HG03097 (cell line): ENCODE measurements around the gene PARD3.

ENCODE experiments used
- ATAC-seq: cut with Tn5 transposase; IDR thresholded peaks from one replicate; pipeline ENCODE4 v1.9.1; 2021; ENCODE audit not compliant: unreplicated experiment, low FRiP score

The PARD3 gene

DNA sequence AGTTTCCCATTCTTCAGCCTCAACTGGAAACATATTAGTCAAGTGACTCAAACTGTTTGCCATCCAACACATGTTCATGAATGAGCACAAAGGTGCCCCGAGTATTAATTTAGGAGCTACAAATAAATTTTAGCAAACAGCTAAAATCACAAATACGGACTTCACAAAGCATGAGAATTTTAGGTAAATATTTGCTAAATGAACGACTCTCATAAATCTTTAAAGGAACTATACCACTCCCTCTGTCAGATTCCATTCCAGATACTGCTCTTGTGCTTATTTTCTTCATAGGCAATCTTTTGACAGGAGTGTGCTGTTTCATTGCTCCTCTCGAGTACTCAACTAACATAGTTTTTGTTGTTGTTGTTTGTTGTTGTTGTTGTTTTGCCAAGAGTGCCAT, 330.9 kb downstream of the PARD3 start:
- ATAC-seq = no peak

DNA sequence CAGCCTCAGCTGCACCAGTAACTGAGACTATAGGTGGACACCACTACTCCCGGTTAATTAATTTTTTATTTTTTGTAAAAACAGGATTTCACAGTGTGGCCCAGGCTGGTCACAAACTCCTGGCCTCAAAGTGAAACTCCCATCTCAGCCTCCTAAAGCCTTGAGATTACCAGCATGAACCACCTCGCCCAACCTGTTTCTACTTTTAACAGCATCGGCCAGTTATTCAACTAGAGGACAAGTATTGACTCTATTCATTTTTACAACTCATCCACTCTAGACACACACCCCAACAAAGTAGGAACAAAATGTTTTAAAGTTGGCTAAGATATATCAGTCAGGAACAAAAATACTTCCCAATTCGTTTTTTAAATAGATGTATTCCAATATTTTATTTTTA, 334.8 kb downstream of the PARD3 start:
- ATAC-seq = no peak

DNA sequence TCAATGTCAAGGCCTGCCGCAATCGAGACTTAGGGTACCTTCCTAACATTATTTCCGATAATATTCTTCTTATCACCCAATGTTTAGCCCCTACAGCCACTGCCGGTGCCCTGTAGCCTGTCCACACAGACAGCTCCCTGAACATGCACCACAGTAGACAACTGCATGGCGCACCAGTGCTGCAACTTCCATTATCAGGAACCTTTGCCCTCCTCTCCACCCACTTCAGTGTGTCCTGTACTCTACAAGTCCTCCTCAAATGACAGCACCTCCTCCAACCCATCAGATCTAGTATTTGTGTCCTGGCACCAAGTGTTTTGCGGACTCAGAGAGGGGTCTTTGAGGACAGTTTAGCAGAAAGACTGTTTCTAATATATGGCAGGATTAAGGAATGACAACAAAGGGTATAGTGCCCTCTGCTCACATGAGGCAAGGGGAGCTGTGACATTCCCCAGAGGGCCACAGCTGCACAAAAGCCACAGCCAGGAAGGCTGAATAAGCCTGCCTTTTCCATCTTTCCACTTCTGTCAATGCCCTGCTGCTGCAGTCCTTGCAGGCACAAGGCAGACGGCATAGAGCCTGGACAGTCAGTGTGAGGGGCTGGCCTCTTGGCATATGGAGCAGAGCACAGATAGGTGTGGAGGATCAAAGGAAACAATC, 335.4 kb downstream of the PARD3 start:
- ATAC-seq = no peak

DNA sequence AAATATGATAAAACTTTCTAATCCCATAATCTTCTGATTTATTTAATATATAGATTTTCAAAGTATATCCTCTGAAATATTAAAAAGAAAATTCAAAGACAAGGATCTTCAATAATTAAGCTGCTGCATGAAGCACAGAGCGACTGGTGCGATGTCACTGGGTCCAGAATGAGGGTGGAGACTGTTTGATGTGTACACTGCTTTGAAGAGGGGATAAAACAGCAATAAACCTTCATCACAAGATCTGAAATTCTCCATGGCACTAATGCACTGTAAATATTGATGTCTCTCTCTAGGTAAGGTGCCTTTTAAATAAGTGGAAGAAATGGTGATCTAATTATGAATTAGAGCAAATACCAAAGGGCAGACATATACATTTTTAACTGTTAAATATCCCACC, 337.8 kb downstream of the PARD3 start:
- ATAC-seq = no peak

DNA sequence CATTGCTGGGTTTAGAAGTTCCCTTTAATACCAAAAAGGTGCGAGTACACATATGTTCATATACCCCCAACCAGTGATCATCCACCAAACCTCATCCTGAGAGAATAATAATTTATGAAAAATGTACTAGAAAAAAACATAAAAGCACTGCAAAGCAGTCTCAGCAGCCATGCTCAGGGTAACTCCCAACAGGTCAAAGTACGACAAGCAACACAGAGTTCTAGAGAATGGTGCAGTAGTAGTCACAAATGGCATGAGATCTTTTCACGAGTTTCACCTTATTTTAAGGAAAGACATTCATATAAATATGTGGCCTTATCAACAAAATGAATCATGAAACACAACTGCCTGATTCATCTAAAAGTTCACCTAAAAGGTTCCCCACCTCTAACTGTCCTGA, 338.5 kb downstream of the PARD3 start:
- no peak for ATAC-seq

DNA sequence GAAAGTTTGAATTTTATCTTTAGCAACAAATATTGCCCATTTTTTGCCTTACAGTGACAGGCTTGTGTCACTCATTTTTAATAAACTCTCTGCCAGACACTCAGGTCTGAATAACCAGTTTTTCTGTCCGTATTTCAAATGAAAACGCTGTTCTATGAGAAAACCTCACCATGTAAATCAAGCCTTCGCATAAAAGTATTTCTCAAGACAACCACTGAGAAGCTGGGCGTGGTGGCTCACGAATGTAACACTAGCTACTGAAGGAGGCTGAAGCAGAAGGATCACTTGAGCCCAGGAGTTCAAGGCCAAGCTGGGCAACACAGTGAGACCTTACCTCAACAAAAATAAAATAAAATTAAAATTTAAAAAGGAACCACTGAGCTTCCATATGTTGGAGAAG, 339.3 kb downstream of the PARD3 start:
- ATAC-seq = no peak

DNA sequence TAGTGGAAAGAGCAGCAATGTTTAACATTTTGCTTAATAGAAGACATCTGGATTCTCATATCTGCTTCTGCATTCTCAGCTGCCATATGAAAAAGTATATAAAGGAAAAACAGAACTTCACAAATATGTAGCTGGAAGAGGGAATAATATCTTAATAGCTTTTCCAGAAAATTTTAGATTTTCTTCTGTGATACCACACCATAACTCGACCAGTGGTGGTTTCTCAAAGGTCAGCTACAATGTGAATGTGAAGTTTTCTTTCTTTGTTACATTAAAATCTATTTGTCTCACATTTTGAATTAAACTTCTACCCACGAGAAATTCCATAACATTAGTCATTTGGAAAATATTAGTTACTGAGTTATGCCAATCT, 339.8 kb downstream of the PARD3 start:
- ATAC-seq = no peak

DNA sequence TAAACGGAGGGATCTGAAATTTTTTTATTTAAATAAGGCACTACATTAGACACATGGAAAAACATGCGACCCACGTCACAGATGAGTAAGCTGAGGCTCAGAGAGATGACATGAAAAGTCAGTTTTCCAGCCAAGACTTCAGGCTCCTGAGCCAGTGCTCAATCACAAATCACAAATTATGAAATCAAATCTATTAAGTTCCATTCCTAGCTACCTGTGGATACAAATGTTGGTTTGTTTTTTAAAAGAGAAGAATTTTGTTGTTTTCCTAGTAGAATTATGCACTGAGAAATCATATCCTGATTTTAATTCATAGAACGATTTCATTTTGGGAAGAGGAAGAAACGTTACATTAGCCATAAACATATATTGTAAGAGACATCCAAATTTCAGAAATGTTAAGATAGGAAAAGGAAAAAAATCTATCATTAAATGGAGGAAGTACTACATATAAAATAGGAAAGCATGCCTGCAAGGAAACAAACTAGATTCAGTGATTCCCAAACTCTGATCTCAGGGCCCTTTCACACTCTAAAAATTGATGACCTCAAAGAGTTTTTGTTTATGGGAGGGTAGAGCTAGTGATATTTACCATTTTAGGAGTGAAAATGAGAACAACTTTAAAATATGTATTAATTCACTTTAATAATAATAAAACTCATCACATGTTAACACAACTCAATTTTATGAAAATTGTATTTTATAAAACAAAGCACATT, 340.4 kb downstream of the PARD3 start:
- ATAC-seq = no peak

DNA sequence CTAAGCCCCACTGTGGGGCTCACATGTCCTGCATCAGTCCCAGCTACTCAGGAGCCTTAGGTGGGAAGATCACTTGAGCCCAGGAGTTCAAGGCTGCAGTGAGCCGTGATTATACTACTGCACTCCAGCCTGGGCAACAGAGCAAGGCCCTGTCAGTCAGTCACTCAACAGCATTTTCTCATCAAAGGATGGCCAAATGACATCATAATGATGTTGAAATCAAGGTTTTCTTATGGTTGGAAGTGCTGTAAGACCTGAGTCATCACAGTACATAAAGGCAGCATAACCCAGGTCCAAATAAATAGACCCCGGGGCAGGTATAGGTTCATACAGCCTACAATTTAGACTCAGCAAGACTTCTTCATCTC, 341.1 kb downstream of the PARD3 start:
- no peak for ATAC-seq

DNA sequence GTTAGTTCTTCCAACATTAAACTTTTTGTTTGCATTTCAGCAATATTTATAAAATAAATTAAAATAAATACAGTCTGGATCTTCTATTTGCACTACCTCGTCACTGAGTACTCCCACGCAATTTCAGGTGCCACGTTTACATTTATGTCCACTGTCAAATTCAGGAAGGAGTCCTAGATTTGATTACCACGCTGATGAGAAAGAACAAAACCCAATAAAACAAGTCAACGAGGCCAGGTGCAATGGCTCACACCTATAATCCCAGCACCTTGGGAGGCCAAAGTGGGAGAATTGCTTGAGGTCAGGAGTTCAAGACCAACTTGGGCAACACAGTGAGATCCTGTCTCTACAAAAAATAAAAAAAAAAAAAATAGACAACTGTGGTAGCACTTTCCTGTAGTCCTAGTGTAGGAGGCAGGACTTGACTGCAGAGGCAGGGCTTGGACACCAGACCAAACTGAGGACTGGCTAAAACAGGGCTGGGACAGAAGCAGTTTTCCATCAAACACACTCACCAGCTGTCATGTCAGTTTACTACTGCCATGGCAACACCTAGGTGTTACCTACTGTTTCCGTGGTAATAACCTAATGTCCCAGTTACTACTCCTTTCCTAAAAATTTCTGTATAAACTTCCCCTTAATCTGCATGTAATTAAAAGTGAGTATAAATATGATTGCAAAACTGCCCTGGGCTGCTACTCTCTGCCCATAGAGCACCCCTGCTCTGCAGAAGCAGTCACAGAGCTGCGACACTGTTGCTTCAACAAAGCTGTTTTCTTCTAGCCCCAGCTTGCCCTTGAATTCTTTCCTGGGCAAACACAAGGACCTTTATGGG, 341.7 kb downstream of the PARD3 start:
- no peak for ATAC-seq

DNA sequence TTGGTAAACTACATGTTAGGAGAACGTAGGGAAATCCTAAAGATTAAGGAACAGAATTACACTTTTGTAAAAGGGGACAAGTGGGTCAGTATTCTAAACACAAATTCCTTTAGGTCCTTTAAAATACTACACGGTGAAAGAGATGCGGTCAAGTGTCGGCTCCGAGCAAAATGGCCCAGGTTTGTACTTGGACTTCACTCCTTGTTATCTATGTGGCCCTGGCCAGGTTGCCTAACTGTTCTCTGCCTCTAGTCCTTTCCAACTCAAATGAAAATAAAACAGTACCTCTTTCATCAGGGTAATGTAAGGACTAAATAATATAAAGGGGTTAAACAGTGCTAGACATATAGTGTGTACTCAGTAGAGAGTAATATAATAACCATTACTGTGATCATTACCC, 344.8 kb downstream of the PARD3 start:
- ATAC-seq = no peak

DNA sequence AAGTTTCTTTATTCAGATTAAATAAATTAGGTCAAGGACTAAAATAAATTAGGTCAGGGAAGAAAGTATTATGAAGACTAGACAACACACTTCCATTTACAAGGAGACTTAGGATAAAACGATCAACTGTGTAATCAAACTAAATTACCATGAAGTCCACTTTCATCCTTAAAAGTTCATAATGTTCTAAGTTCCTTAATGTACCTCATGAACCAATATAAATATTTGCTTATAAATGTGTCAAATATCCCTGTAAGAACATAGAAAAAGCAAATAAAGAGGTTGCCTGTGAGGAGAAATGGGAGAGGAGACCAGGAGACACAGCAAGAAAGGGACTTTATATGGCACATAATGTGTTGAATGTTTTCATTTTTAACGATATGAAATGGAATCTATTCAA, 345.6 kb downstream of the PARD3 start:
- ATAC-seq = no peak

DNA sequence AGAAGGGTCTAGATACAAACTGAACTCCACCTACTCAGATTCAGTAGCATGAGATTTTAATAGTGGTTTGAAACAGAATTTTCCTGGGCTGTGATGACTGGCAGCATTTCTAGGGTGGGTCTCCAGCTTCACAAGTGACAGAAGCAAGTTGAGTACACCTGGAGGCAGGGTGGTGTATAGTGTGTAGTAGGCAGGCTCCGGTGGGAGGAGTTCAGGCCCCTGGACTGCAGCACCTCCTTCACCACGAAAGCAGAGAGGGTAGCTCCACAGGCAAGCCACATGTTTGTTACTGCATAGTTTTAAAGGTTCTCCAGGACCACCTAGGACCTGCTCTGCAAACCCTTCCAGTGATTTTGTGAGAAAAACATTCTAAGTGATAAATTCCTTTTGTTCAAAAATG, 347.2 kb downstream of the PARD3 start:
- no peak for ATAC-seq

DNA sequence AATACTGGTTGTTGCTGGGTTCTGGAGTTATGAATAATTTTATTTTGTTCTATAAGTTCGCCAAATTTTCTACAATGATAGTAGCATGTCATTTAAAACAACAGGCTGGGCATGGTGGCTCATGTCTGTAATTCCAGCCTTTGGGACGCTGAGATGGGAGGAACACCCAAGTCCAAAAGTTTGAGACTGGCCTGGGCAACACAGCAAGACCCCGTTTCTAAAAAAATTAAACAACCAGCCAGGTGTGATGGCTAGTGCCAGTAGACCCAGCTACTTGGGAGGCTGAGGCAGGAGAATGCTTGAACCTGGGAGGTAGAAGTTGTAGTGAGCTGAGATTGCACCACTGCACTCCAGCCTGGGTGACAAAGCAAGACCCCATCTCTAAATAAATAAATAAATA, 347.7 kb downstream of the PARD3 start:
- ATAC-seq = no peak

DNA sequence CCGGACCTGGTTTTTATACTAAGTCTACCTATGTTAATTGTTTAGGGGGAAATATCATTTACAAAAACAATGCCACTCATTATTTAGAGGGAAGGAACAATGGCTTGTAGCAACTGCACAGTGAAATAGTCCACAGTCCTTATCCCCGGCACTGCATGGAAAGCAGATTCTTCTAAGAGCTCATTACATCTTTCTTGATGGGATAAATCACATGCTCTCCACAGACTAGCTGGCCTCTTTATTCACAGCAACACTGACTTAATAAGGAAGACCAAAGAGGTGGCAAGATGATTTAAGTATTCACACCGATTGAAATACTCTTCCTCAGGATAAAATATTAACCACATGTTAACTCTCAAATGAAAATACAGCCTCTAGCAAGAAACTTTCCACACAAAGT, 349.4 kb downstream of the PARD3 start:
- ATAC-seq = no peak

DNA sequence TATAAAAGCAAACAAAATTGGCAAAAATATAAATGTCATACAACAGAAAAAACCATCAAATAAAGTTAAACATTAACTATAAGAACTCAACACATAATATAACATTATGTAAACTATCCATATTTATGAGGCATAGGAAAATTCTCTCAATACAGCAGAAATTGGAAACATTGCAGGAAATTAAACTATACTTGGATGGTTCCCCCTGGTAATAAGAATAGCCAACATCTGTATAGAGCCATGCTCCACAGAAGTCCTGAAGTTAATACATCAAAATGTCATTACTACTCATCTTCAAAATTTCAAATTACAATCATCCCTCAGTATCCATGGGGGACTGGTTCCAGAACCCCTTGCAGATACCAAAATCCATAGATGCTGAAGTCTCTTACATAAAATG, 350.5 kb downstream of the PARD3 start:
- ATAC-seq = no peak

DNA sequence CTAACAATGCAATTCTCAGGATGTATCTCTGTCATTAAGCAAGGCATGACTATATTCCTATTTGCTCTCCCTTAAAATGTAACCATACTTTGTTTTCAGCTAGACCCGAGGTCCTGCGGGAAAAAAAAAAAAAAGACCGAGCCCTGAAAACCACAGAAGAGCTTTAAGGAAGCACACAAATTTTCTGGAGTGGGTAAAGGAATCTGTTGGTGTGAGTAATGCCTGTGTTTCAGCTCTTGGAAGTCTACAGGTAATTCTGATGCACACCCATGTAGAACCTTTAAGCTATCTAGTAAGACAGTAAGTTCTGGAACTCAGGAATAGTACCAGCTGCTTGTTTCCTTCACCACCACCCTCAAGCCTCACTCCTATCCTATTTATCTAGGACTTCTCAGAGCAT, 351.1 kb downstream of the PARD3 start:
- ATAC-seq = no peak

DNA sequence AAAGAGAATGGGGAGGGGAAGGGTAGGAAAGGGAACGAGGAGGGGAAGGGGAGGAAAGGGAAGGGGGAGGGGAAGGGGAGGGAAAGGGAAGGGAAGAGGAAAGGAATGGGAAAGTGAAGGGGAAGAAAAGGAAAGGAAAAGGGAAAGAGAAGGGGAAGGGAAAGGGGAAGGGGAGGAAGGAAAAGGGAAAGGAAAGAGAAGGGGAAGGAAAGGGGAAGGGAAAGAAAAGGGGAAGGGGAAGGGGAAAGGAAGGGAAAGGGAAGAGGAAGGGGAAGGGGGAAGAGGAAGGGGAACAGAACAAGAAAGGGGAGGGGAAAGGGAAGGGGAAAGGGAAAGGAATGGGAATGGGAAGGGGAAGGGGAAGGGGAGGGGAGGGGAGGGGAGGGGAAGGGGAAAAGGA, 352.1 kb downstream of the PARD3 start:
- no peak for ATAC-seq

DNA sequence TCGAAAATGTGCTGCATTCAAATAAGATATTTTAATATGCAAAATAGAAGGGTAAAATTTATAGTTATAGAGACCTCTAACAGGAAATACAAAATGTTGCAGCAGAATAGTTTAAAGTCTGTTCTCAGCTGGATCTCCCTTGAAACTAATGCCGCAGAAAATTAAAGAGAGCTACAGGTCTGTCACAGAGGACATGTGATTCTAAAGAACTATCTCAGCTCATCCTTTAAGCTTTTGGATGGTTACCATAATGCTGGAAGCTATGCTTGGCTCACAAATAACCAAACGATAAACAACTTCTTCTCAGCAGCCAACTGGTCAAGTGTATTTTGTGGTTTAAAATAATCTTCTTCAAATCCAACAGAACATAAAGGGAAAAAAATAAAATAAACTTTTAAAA, 353.0 kb downstream of the PARD3 start:
- ATAC-seq = no peak

DNA sequence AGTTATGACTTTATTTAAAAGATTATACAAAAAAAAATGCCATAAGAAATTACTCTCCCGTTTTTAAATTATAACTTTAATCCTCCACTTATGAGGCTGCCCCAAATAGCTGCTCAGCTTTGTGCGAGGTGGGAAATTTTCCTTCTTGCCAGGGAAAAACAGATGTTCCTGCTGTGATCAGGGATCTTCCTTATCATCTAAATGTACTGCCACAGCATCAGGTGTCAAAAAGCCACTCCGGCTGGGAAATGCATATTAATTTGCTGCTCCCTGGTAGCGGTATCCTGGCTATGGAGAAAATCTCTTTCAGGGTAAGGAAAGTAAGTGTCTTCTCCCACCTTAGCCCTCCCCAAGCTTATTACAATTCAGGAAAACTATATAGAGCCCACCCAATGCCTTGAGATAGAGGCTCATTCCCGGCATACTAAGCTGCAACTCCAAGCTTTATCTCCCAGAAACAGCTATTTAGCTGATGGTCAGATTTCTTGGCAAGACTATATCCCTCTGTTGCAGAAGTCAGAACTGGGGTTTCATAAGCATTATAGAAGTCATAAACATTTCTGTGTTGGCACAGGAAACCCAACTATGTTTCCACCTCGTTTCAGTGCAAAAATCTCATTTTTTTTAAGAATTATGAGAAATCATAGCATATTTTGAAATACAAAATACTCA, 360.4 kb downstream of the PARD3 start:
- ATAC-seq = no peak

DNA sequence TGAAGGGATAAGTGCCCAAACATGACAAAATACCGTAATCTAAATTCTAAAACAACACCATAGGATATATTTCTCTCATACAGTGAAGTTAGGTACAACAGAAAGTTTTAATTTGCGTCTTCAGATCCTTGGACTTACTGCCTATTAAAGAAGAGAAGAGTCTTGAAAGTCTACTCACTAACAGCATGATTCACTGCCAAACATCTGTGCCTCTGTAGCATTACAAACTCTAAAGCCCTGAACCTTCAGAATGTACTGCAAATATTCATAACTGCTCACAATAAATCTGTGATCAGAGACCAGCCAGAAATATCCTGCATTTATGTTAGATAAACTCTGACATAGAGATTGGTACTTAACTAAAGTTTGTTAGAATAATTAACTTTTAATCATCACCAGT, 365.3 kb downstream of the PARD3 start:
- ATAC-seq = no peak
